ENCODE measurements around the gene SFXN1.
"Not testable (repeated sequence)": the region's sequence is repeated elsewhere in the genome, so short reads cannot be mapped to it uniquely, and the experiment has no call there.

The SFXN1 gene

GRCh38 chr5:175494264-175495183 lies 16.2 kb downstream of the SFXN1 start:
- no peak for DNase-seq

DNA sequence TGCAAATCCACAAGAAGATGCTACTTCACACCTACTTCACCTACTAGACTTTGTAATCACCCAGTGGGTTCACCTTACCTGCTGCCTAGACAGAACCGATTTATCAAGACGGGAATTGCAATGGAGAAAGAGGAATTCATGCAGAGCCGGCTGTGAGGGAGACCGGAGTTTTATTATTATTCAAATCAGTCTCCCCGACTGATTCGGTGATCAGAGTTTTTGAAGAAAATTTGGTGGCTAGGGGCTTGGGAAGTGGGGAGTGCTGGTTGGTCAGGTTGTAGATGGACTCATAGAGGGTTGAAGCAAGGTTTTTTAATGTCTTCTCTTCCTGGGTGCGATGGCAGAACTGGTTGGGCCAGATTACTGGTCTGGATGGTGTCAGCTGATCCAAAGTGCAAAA lies 23.4 kb downstream of the SFXN1 start:
- DNase-seq = no peak

GRCh38 chr5:175507671-175508070 lies 29.3 kb downstream of the SFXN1 start:
- not testable (repeated sequence) for DNase-seq

GRCh38 chr5:175508896-175509295 lies 30.5 kb downstream of the SFXN1 start:
- no peak for DNase-seq

DNA sequence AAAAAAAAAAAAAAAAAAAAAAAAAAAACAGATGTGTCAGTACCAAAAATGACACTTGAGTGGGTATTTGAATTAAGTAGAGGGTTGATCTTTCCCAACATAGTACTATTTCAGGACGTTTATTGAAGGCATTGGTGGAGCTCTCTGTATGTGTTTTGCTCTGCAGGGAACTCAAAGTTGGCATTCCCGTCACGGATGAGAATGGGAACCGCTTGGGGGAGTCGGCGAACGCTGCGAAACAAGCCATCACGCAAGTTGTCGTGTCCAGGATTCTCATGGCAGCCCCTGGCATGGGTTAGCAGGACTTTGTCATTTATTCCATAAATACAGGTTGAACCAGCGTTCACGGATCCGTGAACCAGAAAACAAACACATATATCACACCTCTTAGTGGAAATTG lies 34.9 kb downstream of the SFXN1 start:
- DNase-seq = no peak

DNA sequence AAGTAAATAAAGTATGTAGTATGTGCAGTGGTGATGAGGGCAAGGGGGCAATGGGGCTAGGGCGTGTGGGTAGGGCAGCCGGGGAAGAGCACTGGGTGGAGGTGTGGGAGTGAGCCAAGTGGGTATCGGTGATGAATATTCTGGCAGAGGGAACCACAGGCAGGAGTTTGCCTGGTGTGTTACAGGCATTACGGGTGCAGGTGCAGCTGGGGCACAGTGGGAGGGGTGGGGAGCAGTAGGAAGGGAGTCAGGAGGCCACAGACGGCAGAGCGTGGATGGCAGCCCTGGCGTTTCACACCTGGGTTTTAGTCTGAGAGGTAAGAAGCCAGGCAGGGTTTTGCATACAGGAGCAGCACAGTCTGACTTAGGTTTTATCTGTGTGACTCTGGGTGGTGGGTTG lies 35.4 kb downstream of the SFXN1 start:
- no peak for DNase-seq

DNA sequence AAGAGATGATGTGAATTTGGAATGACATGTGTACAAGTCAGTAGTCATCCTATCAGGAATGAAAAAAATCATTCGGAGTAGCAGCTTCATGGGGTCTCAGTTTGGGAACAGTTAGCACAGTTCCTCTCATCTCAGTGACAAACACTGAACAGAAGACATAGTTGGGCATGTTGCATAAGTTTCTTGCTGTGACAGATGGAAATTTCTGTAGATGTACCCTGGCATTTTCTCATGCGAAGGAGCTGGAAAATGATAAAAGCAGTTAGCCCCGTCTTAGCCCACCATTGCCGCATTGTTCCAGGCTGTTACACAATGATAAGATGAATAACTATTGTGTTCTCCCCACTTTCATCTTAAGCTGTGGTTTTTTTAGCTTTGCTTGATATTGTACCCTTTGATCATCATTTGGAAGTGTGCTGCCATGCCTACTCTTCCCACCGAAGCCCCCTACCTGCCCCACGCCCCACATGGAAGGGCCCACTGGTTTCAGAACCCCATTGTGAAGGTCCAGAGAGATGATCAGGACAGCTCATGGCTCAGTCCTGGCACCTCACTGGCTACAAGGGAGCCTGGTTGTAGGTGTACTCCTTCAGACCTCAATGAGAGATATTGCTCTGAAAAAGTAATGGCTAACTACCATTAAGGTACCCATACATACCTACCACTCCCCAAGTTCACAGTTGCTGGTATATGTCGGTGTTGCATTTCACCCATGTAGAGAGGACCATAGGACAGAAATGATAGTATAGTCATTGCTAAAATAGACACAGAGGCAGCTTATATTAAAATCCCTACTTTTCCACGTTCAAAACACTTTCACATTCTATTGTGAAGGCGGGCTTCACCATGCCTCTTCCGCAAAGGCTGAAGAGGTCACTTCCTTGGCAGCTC lies 38.8 kb downstream of the SFXN1 start:
- no peak for DNase-seq

DNA sequence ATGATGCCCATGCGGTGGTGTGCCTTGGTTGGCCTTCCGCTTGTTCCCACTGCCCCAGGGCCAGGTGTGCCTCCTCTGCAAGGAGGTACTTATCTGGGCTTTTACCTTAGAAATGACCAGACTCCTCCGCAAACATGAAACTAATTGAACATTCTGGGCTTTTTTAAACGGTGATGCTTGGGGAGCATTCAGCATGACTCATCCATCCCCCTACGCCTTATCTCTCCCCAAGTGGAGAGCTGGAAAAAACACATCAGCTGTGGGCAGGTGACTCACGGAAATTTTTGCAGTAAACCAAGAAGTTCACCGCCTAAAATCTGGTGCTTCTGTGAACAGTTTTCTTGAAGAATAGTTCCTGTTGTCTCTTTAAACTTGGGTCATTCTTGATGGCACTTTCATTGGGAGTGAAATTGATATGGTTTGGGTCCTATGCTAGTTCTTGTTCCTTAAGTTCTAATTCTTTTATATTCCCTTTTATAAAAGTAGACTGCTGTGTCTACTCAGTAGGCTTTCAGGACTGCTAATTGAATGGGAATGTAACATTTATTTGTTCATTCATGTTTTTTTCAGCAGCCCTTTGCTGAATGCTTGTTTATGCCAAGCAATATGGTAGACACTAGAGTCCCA lies 39.6 kb downstream of the SFXN1 start:
- DNase-seq = peak; percentile 29

DNA sequence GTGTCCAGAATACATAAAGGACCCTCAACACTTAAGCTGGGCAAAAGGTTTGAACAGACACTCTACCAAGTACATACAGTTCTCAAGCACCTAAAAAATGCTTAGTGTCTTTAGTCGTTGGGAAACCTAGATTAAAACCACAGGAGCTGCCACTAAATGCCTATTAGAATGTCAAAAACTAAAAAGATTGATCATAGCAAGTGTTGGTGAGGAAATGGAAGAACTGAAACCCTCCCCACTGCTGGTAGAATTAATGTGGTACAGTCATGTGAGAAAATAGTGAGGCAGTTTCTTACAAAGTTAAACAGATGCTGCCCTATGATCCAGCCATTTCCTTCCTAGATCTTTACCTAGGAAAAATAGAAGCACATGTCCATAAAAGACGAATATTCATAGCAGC lies 40.6 kb downstream of the SFXN1 start:
- DNase-seq = no peak

DNA sequence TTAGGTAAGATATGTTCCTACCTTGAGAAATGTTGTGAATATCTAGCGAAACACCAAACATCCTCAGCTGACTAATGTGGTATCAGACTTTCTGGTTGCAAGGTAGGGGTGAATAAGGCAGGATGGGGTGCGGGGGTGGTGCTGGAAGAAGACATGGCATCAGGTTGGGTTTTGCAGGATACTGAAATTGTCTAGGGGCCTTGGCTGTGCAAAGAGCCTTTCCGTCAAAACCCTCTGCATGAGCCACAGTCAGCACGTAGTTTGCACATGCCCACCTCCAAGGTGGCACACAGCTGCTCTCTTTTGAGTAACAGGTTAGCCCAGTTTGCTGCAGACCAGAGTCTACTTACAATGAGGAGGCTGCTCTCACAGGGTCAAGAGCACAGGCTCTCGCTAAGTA lies 42.0 kb downstream of the SFXN1 start:
- DNase-seq = no peak

DNA sequence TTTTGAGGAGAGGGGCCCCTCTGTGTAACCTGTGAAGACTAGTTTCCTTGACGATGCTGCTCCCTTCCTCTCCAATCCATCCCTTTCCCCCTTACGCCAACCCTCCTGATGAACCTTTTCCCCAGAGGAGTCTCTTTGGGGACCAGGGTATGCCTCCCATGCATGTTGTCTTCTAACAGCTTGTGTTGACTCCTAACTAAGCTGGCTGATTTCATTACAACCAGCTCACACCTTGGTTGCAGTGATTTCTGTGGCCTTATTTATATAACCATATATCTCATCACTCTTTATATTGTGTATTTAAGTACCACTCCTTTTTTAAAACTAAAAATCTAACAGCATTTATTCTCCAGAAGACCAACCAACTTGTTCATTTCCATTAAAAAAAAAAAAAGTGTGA lies 42.5 kb downstream of the SFXN1 start:
- DNase-seq = no peak

DNA sequence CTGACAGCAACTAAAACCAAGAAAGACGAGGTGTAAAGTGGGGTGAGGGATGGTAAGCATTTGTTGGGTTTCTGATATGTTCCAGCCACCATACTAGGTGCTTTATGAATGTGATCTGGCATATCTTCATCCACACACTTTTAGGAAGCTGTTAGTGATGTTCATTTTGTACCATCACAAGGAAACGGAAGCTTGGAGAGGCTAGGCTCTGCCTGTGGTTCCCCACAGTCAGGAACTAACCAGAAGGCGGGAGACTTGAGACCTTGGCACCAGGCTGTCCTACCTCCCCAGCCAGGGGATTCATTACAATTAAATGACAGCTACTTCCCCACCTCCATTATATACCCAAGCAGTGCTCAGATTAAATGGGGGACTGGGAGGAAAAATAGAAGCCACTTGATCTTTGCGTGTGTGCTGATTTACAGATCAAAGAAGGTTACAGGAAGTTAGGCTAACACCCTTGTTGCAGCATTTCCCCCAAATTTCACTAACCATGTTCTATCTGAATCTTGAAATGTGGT lies 43.0 kb downstream of the SFXN1 start:
- DNase-seq = no peak

DNA sequence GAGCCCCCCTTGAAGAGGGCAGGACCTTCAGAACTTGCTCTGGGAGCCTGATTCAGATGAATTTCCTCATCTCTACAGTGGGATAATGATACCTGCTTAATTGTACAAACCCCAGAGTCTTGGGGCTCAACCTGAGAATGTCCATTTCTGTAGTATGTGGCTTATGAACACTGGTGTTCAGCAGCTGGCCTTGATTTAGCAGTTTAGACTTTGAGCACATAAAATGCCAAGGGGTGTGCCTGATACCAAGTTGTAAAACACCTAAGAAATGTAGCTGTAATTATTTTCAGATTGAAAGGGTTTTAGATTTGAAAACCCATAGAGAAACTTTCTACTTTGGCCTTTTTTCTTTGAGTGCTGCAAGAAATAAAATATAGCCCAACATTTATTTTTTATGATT lies 44.9 kb downstream of the SFXN1 start:
- DNase-seq = no peak

- no peak for DNase-seq
These were observed 45.9 kb downstream of the SFXN1 start for GRCh38 chr5:175524211-175524610.

DNA sequence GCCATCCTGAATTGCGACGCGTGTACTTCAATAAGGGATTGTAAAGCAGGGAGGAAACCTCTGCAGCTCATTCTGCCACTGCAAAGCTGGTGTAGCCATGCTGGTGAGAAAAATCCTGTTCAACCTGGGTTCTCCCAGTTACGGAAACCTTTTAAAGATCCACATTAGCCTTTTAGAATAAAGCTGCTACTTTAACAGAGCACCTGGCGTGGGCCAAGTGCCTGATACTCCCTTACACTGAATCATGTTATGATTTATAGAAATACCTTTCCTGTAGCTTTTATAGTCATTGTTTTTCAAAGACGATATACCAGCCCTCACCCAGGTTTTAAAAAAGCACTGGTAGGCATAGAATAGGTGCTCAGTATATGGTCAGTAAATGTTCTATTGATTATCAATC lies 48.3 kb downstream of the SFXN1 start:
- no peak for DNase-seq

- no peak for DNase-seq
These were observed 53.0 kb downstream of the SFXN1 start for GRCh38 chr5:175531361-175531760.

DNA sequence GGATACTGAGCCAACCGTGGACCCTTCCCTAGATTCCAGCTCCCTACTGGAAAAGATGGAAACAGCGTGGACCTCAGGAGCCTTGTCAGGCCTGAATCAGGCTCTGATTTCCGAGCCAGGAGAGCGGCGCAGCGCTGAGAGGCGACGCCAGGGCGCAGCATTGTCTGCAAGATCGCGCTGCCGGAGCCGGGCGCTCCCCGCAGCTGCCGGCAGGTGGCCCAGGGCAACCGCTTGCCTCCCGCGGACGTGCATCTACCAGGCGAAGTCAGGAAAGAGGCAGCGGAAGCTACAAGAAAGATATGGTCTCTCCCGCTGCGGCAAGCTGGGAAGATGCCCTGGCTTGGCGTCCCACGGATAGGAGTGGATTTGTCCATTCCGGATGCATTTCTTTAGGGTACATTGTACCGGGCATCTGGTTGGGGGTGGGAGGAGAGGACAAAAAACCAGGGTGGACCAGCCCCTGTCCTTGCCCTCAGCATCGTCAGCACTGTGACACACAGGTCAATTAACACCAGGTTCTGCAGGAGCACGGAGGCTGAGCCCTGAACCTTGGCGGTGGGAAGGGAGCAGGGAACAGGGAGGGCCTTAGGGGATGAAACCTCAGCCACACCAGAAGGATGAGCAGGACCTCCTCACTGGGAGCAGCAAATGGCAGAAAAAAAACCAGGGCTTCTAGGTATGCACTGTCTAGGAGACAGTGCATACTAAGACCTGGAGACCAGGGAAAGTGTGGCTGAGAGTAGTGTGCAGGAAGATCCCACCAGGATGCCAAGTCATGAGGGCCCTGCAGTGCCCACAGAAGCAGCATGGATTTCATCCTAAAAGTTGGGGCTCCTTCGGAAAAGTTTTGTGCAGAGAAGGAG lies 55.9 kb downstream of the SFXN1 start:
- peak; percentile 79 for DNase-seq

DNA sequence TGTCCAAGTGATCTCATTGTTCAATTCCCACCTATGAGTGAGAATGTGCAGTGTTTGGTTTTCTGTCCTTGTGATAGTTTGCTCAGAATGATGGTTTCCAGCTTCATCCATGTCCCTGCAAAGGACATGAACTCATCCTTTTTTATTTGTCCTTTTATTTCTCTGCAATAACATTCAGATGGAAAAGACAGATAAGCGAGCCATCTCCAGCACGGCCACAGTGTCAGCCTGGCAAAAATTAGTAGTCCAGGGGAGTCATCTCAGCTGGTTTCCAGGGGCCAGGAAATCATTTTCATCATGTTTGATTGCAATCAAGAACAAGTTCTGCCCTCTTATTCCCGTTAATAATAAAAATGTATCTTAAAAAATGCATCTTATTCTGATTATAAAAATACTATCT lies 57.0 kb downstream of the SFXN1 start:
- DNase-seq = not testable (repeated sequence)

- no peak for DNase-seq
These were observed 57.4 kb downstream of the SFXN1 start for GRCh38 chr5:175535796-175536195.

DNA sequence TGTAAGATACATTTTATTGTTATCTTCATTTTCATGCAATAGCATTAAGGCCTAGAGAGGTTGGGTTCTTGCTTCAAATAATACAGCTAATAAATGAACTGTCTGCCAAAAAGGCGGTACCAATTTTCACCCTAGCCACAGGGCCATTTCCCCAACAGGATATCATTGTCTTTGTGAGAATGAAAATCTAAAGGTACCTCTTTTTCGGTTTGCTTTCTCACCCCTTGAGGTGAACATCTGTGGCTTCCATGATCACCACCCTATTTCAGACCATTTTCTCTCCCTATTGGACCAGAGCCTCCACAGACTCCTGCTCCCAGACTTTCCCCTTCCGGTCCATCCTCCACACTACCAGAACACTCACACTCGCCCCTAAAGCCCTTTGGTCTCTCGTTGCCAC lies 60.2 kb downstream of the SFXN1 start:
- no peak for DNase-seq

DNA sequence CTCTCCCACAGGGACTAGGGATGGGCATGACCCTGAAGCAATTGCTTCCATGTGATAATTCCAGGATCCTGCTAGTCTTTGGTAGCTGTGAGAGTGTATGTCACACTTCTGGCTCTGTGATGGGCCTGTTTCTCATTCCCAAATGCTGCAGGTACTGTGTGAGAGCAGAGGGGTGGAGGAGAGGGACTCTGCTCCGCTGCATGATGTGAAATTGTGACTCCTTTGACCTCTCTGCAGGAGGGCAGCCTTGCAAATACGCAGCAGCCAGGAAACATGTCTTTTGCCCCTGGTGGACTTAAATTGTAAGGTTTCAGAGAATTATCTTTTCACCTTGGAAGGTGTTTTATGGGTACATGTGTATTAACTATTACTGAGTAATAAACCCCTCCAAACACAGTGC lies 61.6 kb downstream of the SFXN1 start:
- no peak for DNase-seq

GRCh38 chr5:175541264-175541663 lies 62.9 kb downstream of the SFXN1 start:
- no peak for DNase-seq

Measured in effector CD4-positive, alpha-beta T cell (primary cell).